ENCODE results near the gene DCBLD1.

Gene DCBLD1

GRCh38 chr6:117531809-117532725 lies 49.6 kb downstream of the DCBLD1 start:
- DNase-seq = no peak

DNA sequence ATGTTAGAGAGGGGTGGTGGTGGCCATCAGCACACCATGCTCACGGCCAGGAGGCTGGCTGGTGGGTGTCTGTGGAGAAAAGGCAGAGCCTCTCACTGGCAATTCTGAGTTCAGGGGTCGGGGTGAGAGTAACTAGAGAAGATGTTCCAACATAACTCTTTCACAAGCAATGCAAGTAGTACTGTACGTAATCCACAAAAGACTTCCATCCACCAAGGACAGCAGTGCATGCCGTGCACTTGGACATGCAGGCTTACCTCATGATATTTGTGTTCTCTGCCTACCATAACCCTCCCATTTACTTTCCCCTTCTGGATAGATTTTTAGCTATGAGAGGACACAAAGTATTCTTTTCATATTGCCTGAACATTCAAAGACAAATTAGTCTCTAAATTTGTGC lies 51.3 kb downstream of the DCBLD1 start:
- no peak for DNase-seq

DNA sequence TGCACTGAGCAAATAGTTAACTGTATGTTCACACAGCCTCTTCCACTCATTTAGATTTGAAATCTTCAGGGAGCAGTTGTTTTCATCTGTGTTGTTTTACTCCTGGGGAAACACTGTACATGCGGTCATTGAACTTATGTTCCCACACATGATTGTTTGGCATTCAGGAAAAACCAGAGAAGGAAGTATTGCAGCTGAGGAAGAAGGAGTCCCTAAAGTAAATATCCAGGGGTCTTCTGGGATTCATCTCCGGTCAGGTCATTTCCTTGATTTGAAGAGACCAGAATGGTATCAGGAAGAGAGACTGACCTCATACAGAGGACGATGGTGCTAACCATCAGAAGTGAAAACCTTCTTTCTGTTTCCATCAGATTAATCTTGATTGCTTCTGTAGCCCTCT lies 52.5 kb downstream of the DCBLD1 start:
- no peak for DNase-seq

GRCh38 chr6:117536317-117536716 lies 53.8 kb downstream of the DCBLD1 start:
- DNase-seq = no peak

DNA sequence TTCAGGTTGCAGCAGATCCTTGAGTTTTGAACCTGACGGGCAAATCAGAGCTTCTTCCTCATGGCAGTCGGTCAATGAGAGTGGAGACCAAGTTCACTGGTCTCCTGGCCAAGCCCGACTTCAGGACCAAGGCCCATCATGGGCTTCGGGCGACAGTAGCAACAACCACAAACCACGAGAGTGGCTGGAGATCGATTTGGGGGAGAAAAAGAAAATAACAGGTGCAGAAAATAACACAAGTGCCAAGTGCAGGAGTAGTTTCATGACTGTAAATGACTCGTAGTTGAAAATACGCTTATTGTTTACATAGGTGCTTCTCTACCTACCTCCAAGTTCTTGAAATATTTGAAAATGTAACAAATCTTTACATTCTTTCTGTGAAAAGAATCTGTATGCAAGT lies 56.1 kb downstream of the DCBLD1 start:
- DNase-seq = no peak

GRCh38 chr6:117540670-117541069 lies 58.2 kb downstream of the DCBLD1 start:
- no peak for DNase-seq

DNA sequence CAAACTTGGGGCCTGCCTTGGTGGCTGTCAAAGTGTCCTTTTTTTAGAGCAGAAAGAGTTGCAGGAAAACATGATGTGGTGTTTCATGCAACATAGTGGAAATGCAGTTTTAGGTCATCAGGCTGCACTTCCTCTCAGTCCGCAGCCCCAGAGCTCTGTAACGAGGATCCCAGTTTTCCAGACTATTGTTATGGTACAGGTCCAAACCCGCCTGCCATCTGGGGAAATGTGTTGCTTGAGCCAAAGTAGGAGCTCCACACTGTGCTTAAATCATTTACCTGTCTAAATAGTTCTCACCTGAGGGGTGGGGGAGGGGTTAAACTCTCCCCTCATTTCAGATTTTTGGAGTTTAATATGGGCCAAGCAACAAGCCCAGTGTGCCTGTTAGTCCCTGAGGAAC lies 60.0 kb downstream of the DCBLD1 start:
- no peak for DNase-seq

GRCh38 chr6:117544716-117545115 lies 62.2 kb downstream of the DCBLD1 start:
- no peak for DNase-seq

DNA sequence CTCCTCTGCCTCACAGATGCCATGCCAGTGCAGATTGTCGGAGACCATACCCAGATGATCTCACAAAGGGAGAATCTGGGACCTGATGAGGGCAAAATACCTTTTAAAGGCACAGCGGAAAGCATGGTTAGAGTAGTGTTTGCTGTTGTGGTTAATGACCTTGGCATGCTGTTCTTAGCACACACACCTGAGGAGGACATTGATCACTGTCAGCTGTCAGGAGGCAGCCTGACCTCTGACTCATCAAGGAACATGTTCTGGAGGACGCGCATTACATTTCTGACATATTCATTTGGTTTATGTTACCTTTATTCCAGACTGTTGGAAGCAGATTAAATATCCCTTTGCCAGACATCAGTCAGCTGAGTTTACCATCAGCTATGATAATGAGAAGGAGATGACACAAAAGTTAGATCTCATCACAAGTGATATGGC lies 62.7 kb downstream of the DCBLD1 start:
- DNase-seq = no peak

DNA sequence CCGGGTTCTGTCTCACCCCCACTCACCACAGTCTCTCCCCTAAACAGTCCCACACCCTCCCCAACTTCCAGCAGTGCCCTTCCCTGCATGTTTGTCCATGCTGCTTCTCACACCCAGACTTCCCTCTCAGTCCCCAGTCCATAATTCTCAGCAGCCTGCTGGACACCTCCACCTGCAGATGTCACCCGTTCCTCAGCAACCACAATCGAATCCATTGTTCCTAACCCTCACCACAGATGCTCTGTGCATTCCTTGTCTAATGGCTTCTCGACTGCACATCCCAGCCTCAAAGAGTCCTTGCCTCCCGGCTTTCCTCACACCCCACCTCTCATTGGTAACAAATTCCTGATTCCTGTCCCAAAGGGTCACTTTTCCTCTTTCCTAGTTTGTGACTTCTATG lies 64.2 kb downstream of the DCBLD1 start:
- no peak for DNase-seq

GRCh38 chr6:117547688-117548621 lies 65.5 kb downstream of the DCBLD1 start:
- peak; percentile 53 to 66 for DNase-seq

DNA sequence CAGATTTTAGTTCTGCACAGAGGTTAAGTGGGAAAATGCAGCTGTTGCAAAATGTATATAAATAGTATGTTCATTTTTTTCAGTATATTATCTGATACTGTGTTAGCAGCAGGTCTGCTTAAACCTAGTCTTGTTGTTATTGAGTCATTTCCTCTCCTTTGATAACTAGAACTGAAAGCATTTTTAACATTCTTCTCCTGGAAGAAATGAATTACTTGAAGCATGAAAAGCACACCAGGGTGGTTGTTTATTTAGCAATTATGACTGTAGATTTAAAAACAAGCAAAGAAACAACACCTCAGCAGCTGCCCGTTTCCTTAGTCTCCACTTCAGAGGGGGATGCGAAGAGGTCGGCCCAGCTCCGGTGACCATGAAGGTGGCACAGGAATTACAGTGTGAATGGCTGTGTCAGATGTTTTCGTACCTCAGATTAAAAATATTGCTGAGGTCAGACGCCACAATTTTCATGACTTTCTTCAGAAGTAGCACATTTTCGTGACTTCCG lies 66.4 kb downstream of the DCBLD1 start:
- DNase-seq = peak; percentile 27 to 61

DNA sequence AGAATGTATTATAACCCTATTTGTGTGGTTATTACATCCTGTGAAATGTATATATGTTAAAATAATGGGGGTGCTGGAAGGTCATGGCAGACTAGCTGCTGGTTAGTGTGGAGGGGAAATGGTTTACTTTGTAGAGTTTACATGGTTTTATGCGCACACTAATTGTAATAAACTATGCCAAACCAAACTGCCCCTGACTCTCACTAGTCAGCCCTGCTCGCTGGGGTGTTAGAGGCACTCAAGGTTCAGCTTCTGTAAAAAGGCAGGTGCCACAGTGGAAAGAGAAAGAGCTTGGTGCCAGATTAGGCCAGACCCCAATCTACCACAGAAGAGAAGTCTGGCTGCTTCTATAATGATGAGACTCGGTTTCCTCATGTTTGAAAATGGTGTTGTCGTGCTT lies 67.1 kb downstream of the DCBLD1 start:
- peak; percentile 16 to 55 for DNase-seq

DNA sequence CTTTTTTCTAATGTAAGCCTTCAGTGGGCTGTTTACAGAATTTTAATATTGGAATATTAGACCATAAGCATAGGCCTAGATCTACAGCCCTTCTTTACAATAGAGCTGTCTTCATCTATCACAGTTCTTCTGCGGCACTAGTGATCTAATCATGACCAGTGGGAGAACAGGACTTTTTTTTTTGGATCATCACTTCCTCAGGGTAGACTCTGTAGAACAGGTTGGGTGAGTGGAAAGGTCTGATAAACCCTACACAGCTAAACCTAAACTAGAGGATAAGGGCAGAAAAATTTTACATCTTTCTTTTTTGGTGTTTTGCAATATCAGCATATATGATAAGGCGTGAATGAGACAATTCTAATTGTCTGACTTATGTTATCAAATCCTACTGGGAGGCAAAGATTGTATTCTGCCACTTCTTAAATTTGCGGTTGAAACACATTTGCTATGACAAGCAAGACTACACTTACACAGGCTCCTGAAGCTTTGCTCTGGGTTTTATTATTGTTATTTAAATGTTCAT lies 67.7 kb downstream of the DCBLD1 start:
- no peak for DNase-seq

DNA sequence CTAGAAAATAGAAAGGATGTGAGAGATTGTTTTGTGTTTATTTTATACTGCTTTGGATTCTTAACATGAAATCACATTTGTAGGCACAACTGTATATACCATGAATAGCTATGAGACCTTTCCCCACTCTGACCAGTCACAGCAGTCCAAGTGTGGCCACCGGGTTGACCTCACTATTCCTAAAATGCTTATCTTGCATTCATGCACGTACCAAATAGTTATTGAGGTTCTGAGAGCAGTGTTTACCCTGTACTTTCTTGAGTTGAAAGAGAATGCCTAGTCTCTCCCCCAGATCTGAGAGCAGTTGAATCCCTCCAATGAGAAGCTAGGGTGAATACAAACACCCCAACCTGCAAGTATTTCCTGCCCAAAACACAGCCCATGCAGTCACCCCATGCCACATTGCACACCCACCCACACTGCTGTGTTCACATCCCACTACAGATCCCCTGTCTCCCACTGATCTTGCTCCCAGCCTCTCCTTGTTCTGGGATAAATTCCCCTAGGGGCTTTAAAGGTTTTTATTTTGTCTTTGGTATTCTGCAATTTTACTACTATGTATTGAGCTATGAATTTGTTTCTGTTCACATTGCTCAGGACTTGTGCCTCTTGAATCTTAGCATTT lies 68.3 kb downstream of the DCBLD1 start:
- no peak for DNase-seq

GRCh38 chr6:117552618-117553017 lies 70.1 kb downstream of the DCBLD1 start:
- no peak for DNase-seq

GRCh38 chr6:117553142-117553541 lies 70.7 kb downstream of the DCBLD1 start:
- DNase-seq = no peak

DNA sequence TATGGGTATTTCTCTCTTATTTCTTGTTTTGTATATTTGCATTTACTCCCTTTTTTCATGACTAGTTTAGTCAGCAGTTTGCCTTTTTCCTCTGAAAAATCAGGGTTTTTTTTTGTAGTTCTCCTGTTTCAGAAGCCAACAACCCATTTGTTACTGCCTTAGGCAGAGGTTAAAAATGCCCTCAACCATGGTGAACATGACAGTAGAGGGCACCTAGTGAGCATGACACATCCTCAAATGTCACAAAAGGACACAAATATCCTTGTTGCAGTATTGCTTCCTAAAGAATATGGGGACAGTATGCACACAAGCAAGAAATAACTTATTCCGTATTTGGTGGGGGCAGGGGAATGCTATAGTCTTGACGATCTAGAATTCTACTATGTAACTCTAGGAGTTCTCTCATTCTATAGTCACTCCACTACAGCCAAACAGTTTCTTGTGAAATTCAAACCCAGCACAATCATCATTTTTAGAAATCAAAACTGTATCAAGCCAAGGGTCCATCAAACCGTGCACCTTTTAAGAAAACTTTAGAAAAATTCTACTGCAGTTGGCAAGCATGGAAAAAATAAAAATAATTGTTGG lies 72.9 kb downstream of the DCBLD1 start:
- DNase-seq = no peak

GRCh38 chr6:117555882-117556498 lies 73.5 kb downstream of the DCBLD1 start:
- DNase-seq = peak; percentile 47 to 73

DNA sequence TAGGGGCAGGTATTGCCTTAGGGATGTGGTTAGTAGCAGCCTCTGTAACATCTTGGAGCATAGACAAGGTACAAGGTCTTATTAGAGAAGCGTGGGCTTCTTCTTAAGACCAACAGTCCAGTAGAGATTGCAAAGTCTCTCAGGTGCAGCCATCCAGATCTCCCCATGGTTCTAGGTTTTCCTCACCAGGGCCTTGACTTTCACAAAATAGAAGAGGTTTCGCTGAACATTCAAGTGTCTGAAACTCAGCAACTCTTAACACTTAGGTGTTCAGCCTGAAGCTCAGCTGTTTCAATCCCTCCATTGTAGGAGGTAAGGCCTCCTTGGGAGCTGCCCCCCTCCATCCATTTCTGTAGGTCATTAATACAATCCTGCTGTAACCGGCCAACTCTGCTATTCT lies 75.5 kb downstream of the DCBLD1 start:
- DNase-seq = no peak

GRCh38 chr6:117558818-117559217 lies 76.3 kb downstream of the DCBLD1 start:
- no peak for DNase-seq

DNA sequence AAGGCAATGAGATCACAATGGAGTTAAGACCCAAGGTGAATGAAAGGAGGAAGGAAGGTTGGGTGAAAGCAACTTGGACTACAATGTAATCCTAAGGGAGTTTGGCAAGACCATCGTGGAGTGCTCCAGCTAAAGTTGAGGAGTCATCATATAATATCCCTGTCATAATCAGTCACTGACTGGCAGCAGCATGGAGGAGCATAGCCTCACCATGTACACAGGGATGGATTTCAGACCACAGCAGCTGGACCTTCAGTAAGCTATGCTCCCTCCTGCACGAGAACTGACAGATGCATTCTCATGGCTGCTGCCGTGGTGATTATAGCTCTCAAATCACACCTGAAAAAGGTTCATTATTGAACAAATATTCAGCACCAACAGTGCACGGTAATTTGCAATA lies 76.8 kb downstream of the DCBLD1 start:
- DNase-seq = no peak

Measured in CD4-positive, alpha-beta T cell treated with Interleukin-4 for 1 hour (primary cell).